GM12878 (cell line): ENCODE data around the gene EMID1. TPM values are rescaled to one million over a fixed set of nuclear protein-coding genes. Genes with fewer than 3 reads are reported as not detected.

Experiments
- ATAC-seq: fragments of 200-7000 bp; cut with Tn5 transposase; 3 replicates; pipeline ENCODE4 v1.9.1; 2020; ENCODE audit warnings: mild to moderate bottlenecking, moderate library complexity
- BruUV-seq: library from RNA; stranded (reverse); fragments of 400-500 nt; replicated peaks from 2 replicates; lab custom pipeline; 2021; lab: Mats Ljungman, UMichigan
- CTCF ChIA-PET: fragments of 300-600 bp; sonication (Branson Sonifier 250); formaldehyde crosslinking; extraction: SDS; loops from one replicate; lab custom pipeline; 2021; ENCODE audit warnings: inconsistent platforms; lab: Yijun Ruan, JAX
- POLR2A ChIA-PET: fragments of 350-600 bp; formaldehyde crosslinking; extraction: SDS; loops from one replicate; lab custom pipeline; 2021; ENCODE audit warnings: inconsistent platforms; lab: Charles Lee
- RAD21 ChIA-PET: fragments of 300-600 bp; sonication (Branson Sonifier 250); formaldehyde crosslinking; loops from one replicate; lab custom pipeline; 2023; ENCODE audit warnings: antibody characterized with exemption; ENCODE audit not compliant: unreplicated experiment; lab: Charles Lee
- SMC1A ChIA-PET: fragments of 300-600 bp; sonication (Branson Sonifier 250); formaldehyde crosslinking; loops from one replicate; lab custom pipeline; 2023; ENCODE audit not compliant: unreplicated experiment, uncharacterized antibody; lab: Charles Lee
- DNase-seq: peaks from one replicate; pipeline ENCODE4 v3.0.0-alpha.2; 2011; ENCODE audit warnings: low read depth, low spot score
- FAIRE-seq: peaks from 3 replicates; lab custom pipeline; 2011; peaks lifted over from hg19 to GRCh38; lab: Jason Lieb, UNC
- H2AFZ ChIP-seq: 2 replicates; pipeline ENCODE4 v1.6.0; 2011; ENCODE audit warnings: low read depth, low read length, control low read depth; ENCODE audit not compliant: control insufficient read depth
- H3K27ac ChIP-seq: 2 replicates; pipeline ENCODE4 v1.5.1; 2011; ENCODE audit warnings: control low read depth; ENCODE audit not compliant: control insufficient read depth, insufficient read depth
- H3K27me3 ChIP-seq, 2 experiments: replicated peaks in 1 of 2; 2 replicates each; pipeline versions ENCODE4 v1.6.0 to v1.6.1; 2011; ENCODE audit warnings: low read length in 1 of 2; ENCODE audit not compliant: control insufficient read depth in 2 of 2, insufficient read depth in 2 of 2
- H3K36me3 ChIP-seq, 2 experiments: 2 replicates each; pipeline ENCODE4 v1.5.1; 2011; ENCODE audit warnings: low read length in 1 of 2; ENCODE audit not compliant: control insufficient read depth in 2 of 2, insufficient read depth in 2 of 2
- H3K4me1 ChIP-seq: 2 replicates; pipeline ENCODE4 v1.6.1; 2011; ENCODE audit warnings: mild to moderate bottlenecking, low read length, moderate library complexity, mixed read lengths; ENCODE audit not compliant: control insufficient read depth, insufficient read depth
- H3K4me2 ChIP-seq: 2 replicates; pipeline ENCODE4 v1.6.0; 2011; ENCODE audit warnings: control low read depth; ENCODE audit not compliant: control insufficient read depth, insufficient read depth
- H3K4me3 ChIP-seq: fragments of 200-600 bp; sonication (generic); 2 replicates; pipeline ENCODE4 v1.5.1; 2016
- H3K79me2 ChIP-seq: 2 replicates; pipeline ENCODE4 v1.6.0; 2011; ENCODE audit warnings: low read length; ENCODE audit not compliant: control insufficient read depth, insufficient read depth
- H3K9ac ChIP-seq: 2 replicates; pipeline ENCODE4 v1.8.0; 2011; ENCODE audit warnings: low read length, control low read depth, mixed read lengths; ENCODE audit not compliant: control insufficient read depth, insufficient read depth
- H3K9me3 ChIP-seq: replicated peaks from 3 replicates; pipeline ENCODE4 v1.5.1; 2011; ENCODE audit warnings: mild to moderate bottlenecking, low read length; ENCODE audit not compliant: control insufficient read depth, insufficient read depth
- H4K20me1 ChIP-seq: 2 replicates; pipeline ENCODE4 v1.6.0; 2011; ENCODE audit not compliant: control insufficient read depth, insufficient read depth
- EGR1 ChIP-seq, 2 experiments: IDR thresholded peaks; 1 replicate in 1 of 2; 2 replicates in 1 of 2; pipeline ENCODE4 v1.6.1; 2011 to 2012; ENCODE audit warnings: low read depth in 2 of 2, low read length in 2 of 2, borderline replicate concordance in 1 of 2, mild to moderate bottlenecking in 1 of 2, moderate library complexity in 1 of 2
- FOXM1 ChIP-seq: IDR thresholded peaks from 2 replicates; pipeline ENCODE4 v1.6.1; 2012; ENCODE audit warnings: low read depth, mild to moderate bottlenecking, inconsistent platforms, low read length, moderate library complexity
- HDAC2 ChIP-seq: fragments of 200-600 bp; sonication (generic); IDR thresholded peaks from 2 replicates; pipeline ENCODE4 v1.6.1; 2017
- LARP7 ChIP-seq: fragments of 450-650 bp; IDR thresholded peaks from 2 replicates; pipeline ENCODE4 v1.6.1; 2017; ENCODE audit warnings: mild to moderate bottlenecking
- MYC ChIP-seq: IDR thresholded peaks from 2 replicates; pipeline ENCODE4 v1.6.1; 2011; ENCODE audit warnings: mild to moderate bottlenecking, low read length, moderate library complexity, inconsistent platforms; ENCODE audit not compliant: insufficient read depth, insufficient replicate concordance, insufficient read length, severe bottlenecking
- NFYA ChIP-seq: IDR thresholded peaks from 2 replicates; pipeline ENCODE4 v1.6.1; 2011; ENCODE audit warnings: low read depth, mild to moderate bottlenecking, low read length, improper control_type of control experiment, borderline replicate concordance
- NFYB ChIP-seq: IDR thresholded peaks from 2 replicates; pipeline ENCODE4 v1.6.1; 2011; ENCODE audit warnings: low read depth, mild to moderate bottlenecking, low read length, improper control_type of control experiment, moderate library complexity; ENCODE audit not compliant: insufficient read depth
- NR2C2 ChIP-seq: IDR thresholded peaks from 2 replicates; pipeline ENCODE4 v1.6.1; 2011; ENCODE audit warnings: borderline replicate concordance, low read depth; ENCODE audit not compliant: control insufficient read depth, insufficient read length
- POLR2A ChIP-seq: IDR thresholded peaks from 2 replicates; pipeline ENCODE4 v1.6.1; 2011; ENCODE audit warnings: low read depth, mild to moderate bottlenecking, low read length
- SREBF1 ChIP-seq: IDR thresholded peaks from 2 replicates; pipeline ENCODE4 v1.6.1; 2012; ENCODE audit warnings: mild to moderate bottlenecking, low read length
- SREBF2 ChIP-seq: IDR thresholded peaks from 2 replicates; pipeline ENCODE4 v1.6.1; 2012; ENCODE audit warnings: mild to moderate bottlenecking, low read length
- YBX1 ChIP-seq: fragments of 450-650 bp; IDR thresholded peaks from 2 replicates; pipeline ENCODE4 v1.6.1; 2016; ENCODE audit warnings: antibody characterized with exemption
- ZNF274 ChIP-seq: IDR thresholded peaks from one replicate; pipeline ENCODE4 v1.8.0; 2011; ENCODE audit not compliant: insufficient read length, insufficient read depth
- ZNF622 ChIP-seq: fragments of 450-650 bp; IDR thresholded peaks from 2 replicates; pipeline ENCODE4 v1.6.1; 2017; ENCODE audit warnings: mild to moderate bottlenecking, inconsistent platforms
- WGBS: methylation state at CpG from one replicate; pipeline ENCODE4 v1.1.6; 2016; ENCODE audit warnings: low lambda C conversion rate; ENCODE audit not compliant: insufficient replicate concordance, insufficient coverage; ENCODE audit errors: missing lambda C conversion rate; 5-methylcytosine and 5-hydroxymethylcytosine counted together
- in situ Hi-C: fragments of 300-500 bp; cut with MboI; formaldehyde crosslinking; loops from 9 replicates; pipeline ENCODE4 v1.14.3; 2018; ENCODE audit warnings: mixed read lengths
- intact Hi-C: fragments of 100-400 bp; cut with micrococcal nuclease; formaldehyde crosslinking; loops from one replicate; pipeline ENCODE4 v1.14.2; 2022; ENCODE audit not compliant: unreplicated experiment
- polyA plus RNA-seq, 11 experiments: library from polyadenylated mRNA; depleted of rRNA in 4 of 11; unstranded in 6 of 11; stranded (reverse) in 5 of 11; fragments of >200 nt; fragmentation: Nextera tagmentation in 4 of 11; fragmentation: Illumina TruSeq in 1 of 11; extraction: Ambion mirVana in 4 of 11; extraction: Trizol in 1 of 11; gene quantifications; 1 replicate in 1 of 11; 2 replicates in 10 of 11; pipeline versions ENCODE4 v1.2.1 to v1.2.3, GENCODE V29; 2011 to 2016; ENCODE audit warnings: inconsistent platforms in 2 of 11, missing spikeins in 2 of 11, low read depth in 1 of 11
- total RNA-seq, 4 experiments: library from RNA; depleted of rRNA in 3 of 4; stranded (reverse); fragments of >200 nt in 3 of 4; fragmentation: Illumina TruSeq in 1 of 4; extraction: Trizol in 1 of 4; gene quantifications; 2 replicates each; pipeline versions ENCODE4 v1.2.1 to v1.2.3, GENCODE V29; 2013 to 2021
- TF ChIP-seq, protein P1 (sequence below): fragments of 450-650 bp; IDR thresholded peaks from 2 replicates; pipeline ENCODE4 v1.6.1; 2018; ENCODE audit warnings: mild to moderate bottlenecking, low read depth, moderate library complexity; ENCODE audit not compliant: partially characterized antibody

EMID1 gene
- total and polyA plus RNA-seq, 10 of the 15 experiments (the other 5 are each of a cell fraction or from before 2014, with no cell fraction given): 1.2 to 60.3 (median 12.0) TPM

DNA sequence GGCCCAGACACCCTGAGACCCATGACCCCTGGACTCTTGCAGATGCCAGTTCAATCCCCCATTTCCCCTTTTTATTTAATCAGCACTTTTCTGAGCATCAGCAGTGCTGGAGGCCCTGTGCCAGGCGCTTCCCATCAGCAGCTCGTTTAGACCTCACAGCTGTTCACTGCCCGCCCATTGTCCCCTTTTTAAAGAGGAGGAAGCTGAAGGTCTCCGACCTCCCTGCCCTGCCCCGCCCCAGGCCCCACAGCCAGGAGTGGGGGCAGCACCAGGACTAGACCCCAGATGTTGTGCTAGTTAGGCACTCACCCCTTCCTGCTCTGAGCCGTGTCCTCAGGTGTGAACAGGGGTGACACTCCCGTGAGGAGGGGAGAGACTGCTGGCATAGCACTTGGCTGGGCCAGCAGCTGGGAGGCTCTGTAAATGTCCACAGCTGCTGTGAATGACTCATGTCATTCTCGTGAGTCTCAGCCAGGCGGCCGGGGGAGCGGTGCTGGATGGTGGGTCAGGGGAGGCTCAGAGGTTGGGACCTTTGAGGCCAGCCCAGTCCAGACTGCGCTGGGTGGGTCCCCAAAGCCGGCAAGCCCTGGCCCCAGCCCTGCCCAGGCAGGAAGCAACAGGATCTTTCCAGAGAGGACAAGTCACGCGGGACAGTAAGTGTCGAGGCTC is 19.9 kb downstream of the EMID1 start:
- Histone ChIP-seq H3K36me3 (no peaks in the 10 kb centered on the region; a peak in 1 of 4 replicates), H3K4me2 (no peak overlapping the region), H3K4me3 (no peak overlapping the region), H3K9ac (no peak overlapping the region), H3K79me2 (no peaks in the 10 kb centered on the region), H3K27me3 (no peaks in the 10 kb centered on the region), H4K20me1 (no peaks in the 10 kb centered on the region), H2AFZ (no peak overlapping the region), H3K9me3 (no peaks in the 10 kb centered on the region), H3K27ac (no peak overlapping the region), H3K4me1 (no peaks in the 10 kb centered on the region)
- FAIRE-seq (no peak), ATAC-seq (peak; percentile 14), DNase-seq (no peak)
- ChIA-PET RAD21 (interaction anchor here (0.6 kb wide), 2 partner anchors 8 to 130 kb away, joined by 3 to 4 read pairs; no protein-coding TSS in a partner anchor), CTCF (interaction anchor here (0.6 to 1.1 kb wide), 2 partner anchors 16 to 22 kb away, joined by 3 to 4 read pairs; no protein-coding TSS in a partner anchor), SMC1A (interaction anchor here (1.2 kb wide), 1 partner anchor 71 kb away, joined by 3 read pairs; no protein-coding TSS in a partner anchor), POLR2A (interaction anchor here (0.8 to 0.9 kb wide), 2 partner anchors 10 kb away, joined by 3 to 5 read pairs; no protein-coding TSS in a partner anchor)
- in situ Hi-C loops (no loop called here), intact Hi-C loops (no loop called here)
- no TSS peak for BruUV-seq
- WGBS: 43% methylated on average over 16 of the region's 16 CpGs
- TF ChIP-seq POLR2A (peak; percentile 12; the same call in 1 of the 2 replicates), ZNF274 (no peak), SREBF1 (no peak), NR2C2 (no peak), LARP7 (no peak)

DNA sequence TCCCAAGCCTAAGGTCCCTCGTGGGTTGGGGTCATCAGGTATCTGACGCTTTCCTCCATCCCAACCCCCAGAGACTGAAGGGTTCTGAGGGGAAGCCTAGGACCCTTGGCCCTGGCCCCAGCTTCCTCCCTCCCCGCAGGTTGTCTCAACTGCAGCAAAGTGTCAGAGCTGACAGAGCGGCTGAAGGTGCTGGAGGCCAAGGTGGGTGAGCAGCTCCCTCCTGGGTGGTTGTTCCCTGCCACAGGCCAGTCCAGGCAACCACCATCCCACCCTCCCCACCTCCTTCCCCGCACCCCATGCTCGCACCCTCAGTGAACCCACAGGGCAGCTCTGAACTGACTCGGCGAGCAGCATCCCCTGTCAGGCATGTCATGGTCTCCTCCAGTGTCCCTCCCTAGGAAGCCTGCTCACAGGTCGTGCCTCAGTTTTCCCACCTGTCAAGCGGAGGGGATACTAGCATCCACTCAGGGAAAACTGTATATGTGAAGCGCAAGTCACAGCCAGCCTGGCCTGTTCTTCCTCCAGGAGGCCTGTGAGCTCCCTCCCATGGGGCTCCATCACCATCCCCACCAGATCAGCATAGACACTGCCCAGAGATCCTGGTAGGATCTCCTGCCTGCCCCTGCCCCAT is 20.8 kb downstream of the EMID1 start:
- ATAC-seq (no peak), DNase-seq (no peak), FAIRE-seq (no peak)
- Histone ChIP-seq H2AFZ (no peak overlapping the region), H3K27ac (no peak overlapping the region), H3K36me3 (no peaks in the 10 kb centered on the region; a peak in 1 of 4 replicates), H3K27me3 (no peaks in the 10 kb centered on the region), H4K20me1 (no peaks in the 10 kb centered on the region), H3K79me2 (no peaks in the 10 kb centered on the region), H3K9ac (no peak overlapping the region), H3K4me3 (no peak overlapping the region), H3K4me1 (no peaks in the 10 kb centered on the region), H3K9me3 (no peaks in the 10 kb centered on the region), H3K4me2 (no peak overlapping the region)
- intact Hi-C loops: no loop called here
- ChIA-PET POLR2A (no interaction called here), CTCF (interaction anchor here (1.1 kb wide), 1 partner anchor 15 kb away, joined by 3 read pairs; no protein-coding TSS in a partner anchor), RAD21 (no interaction called here), SMC1A (interaction anchor here (0.7 to 1.3 kb wide), 2 partner anchors 25 to 149 kb away, joined by 3 read pairs; no protein-coding TSS in a partner anchor)
- WGBS: 54% methylated on average over 9 of the region's 11 CpGs
- in situ Hi-C loops: no loop called here
- BruUV-seq: no TSS peak
- TF ChIP-seq, protein P1, sequence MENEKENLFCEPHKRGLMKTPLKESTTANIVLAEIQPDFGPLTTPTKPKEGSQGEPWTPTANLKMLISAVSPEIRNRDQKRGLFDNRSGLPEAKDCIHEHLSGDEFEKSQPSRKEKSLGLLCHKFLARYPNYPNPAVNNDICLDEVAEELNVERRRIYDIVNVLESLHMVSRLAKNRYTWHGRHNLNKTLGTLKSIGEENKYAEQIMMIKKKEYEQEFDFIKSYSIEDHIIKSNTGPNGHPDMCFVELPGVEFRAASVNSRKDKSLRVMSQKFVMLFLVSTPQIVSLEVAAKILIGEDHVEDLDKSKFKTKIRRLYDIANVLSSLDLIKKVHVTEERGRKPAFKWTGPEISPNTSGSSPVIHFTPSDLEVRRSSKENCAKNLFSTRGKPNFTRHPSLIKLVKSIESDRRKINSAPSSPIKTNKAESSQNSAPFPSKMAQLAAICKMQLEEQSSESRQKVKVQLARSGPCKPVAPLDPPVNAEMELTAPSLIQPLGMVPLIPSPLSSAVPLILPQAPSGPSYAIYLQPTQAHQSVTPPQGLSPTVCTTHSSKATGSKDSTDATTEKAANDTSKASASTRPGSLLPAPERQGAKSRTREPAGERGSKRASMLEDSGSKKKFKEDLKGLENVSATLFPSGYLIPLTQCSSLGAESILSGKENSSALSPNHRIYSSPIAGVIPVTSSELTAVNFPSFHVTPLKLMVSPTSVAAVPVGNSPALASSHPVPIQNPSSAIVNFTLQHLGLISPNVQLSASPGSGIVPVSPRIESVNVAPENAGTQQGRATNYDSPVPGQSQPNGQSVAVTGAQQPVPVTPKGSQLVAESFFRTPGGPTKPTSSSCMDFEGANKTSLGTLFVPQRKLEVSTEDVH: no peak
- TF ChIP-seq FOXM1: no peak
- no peak for TF ChIP-seq MYC
- no peak for TF ChIP-seq YBX1
- TF ChIP-seq HDAC2: no peak
- TF ChIP-seq ZNF274: no peak
- TF ChIP-seq EGR1 (IDR thresholded peaks at IDR 0.05; ENCODE audit: borderline replicate concordance in 1 of 2, low read depth in 2 of 2, low read length in 2 of 2): no peak
- TF ChIP-seq SREBF2: no peak
- TF ChIP-seq NFYB: no peak
- TF ChIP-seq ZNF622: no peak
- no peak for TF ChIP-seq NFYA
